Right ventricle myocardium superior (tissue), 1 donor: Measurements from ENCODE around the gene KCNJ9. TPM values are rescaled to one million over a fixed set of nuclear protein-coding genes. Genes with fewer than 3 reads are reported as not detected.

ENCODE experiments used
- ATAC-seq: fragments of 200-7000 bp; cut with Tn5 transposase; one replicate; pipeline ENCODE4 v1.9.1; 2020; ENCODE audit warnings: mild to moderate bottlenecking; ENCODE audit not compliant: poor library complexity
- DNase-seq: peaks from one replicate; pipeline ENCODE4 v3.0.0-alpha.2; 2020
- intact Hi-C: fragments of 100-400 bp; cut with DNase I; formaldehyde crosslinking; loops from one replicate; pipeline ENCODE4 v1.11.2; 2022
- total RNA-seq: library from RNA; stranded (reverse); fragmentation: NEBNext Ultra II Directional; extraction: Animal tissue kit (Norgen Biotek cat#: 25700); gene quantifications from one replicate; pipeline ENCODE4 v1.2.1, GENCODE V29; 2021
- donor health status: DM: no; HTN: yes; CAD: no; lungs with severe emphysema.

KCNJ9 gene
- total RNA-seq, 1 donor from 2014 or later: not detected

DNA sequence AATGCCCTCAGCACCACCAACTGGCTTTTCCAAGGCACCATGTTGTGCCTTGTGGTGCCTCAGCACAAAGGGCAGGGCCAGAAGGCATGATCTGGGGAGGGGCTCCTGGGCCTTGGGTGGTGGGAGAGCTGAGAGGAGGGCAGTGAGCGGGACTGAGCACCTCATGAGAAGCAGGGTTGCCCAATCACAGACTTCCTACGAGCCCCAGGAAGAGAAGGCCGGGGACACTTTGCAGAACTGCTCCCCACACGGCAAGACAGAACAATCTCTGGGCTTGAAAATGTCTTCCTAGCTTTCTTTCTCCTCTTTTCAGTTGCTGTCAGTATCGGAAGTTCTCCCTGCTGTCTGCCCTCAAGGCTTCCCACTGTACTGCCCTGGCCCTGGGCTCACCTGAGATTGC lies 18.2 kb upstream of the KCNJ9 start:
- DNase-seq (no peak), ATAC-seq (no peak)
- intact Hi-C loops: no loop called here

DNA sequence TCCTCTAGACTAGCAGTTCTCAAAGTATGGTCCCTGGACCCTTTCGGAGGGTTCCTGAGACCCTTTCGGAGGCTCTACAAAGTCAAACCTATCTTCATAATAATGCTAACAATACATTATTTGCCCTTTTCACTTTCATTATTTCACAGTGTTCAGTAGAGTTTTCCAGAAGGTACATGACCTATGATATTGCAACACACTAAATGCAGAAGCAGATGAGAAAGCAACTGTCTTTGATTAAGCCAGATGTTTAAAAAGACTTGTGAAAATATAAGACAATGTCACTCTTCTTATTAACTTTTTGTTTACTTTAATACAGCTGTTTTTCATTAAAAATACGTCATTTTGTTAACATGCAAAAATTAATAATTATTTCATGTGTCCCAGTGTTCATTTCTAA lies 17.2 kb upstream of the KCNJ9 start:
- DNase-seq: no peak
- ATAC-seq: no peak
- intact Hi-C loops: no loop called here

DNA sequence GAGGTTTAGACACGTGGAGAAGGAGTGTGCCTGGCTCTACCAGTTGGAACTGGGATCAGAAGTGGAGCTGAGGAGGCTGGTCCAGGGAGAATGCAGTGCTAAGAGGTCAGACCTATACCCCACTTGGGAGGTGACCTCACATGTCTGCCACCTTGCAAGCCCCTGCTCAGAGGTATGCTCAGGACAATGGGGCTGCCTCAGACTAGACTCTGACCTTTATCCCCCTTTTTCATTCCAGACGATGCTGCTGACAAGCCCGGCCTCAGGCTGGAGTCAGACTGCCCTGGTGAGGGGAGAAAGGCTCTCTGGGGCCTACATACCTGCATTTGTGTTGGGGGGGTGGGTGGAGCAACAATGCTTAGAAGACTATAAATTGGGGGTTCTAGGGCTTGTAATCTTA lies 16.6 kb upstream of the KCNJ9 start:
- DNase-seq (no peak), ATAC-seq (no peak)
- intact Hi-C loops: no loop called here

DNA sequence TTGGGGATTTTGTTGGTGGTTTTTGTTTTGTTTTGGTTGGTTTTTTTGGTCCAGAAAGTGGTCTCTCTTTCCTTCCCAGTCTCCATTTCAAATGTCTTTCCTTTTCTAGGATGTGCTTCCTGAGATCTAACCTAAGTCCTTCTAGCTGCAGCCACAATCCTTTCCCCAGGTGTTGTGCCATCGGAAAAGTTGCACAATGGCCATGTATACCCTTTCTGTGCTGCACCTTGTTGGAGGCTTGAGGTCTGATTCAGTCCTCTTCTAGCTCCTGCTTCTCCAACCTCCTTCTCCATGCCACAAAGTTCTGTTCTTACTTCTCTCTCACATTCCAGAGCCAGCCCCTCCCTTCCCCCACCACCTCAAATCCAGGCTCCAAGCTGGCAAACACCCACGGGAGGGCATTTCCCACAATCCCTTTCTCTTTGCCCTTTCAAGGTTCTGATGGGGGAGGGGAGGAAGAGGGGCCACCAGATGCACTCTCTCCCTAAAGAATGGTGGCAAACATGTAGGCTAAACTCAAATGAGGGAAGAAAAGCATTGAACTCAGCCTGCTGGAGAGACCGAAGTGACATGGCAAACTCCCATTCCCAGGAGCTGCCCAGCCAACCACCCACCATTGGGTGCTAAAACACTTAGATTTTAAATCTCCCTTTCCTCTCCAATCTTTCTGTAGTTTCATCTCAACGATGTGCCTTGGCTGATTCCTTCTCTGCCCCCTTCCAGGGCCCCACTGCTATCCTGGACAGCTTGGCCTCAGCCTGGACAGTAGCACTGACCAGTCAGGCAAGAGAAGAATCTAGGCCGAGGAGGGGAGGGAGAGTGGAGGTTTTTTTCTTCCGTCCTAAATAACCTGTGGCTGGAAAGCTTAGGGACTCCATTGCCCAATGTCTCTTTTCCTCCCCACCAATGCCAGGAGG lies 14.3 kb upstream of the KCNJ9 start:
- ATAC-seq (no peak), DNase-seq (no peak)
- intact Hi-C loops: no loop called here

DNA sequence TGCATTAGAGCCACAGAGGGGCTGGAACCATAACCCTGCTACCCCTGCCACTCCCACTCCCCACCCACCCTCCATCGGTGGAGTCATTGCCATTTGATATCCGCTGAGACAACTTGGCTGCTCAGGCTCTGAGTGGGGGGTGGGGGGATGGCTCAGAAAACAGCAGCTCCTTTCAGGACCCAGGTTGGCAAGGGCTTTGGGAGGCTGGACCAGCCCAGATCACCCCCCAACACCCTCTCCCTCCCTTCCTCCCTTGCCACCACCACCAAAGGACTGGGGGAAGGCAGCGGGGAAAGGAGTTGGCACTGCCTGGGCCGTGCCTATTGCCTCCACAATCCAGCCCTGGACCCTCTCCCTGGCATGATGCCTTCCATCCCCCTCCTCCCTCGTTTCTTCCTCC lies 13.1 kb upstream of the KCNJ9 start:
- intact Hi-C loops: no loop called here
- ATAC-seq: no peak
- no peak for DNase-seq

DNA sequence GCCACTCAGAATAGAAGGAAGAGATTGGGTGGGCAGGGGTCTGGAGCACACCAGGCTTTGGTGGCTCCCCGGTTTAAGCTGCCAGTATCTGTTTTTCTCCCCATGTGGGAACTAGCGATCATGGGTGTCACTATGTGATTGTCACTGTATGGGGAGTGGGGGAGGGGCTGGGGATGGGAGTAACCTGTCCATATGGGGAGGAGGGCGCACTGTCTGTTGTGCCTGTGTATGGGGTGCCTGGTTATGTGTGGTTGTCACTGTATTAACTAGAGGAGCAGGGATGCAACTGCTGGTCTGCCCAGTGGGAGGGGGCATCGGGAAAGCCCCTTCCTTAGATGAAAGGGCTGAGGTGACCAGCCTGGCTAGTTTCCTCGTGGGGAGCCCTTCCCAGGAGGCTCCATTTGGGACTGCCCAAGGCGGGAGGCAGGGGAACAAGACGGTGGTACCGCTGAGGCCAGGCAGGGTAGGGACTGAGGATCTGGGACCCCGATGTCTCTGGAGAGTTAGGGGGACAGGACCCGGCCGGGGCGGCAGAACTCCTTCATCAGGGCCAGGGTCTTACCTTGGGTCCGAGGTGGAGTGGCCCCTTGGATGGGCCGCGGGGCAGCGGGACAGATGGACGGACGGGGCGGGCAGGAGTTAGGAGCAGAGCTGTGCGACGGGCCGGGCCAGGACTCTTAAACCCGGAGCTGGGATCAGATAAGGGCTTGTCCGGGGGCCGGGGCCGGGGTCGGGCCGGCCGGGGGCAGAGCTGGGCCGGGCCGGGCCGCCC lies 11.7 kb upstream of the KCNJ9 start, which contains the start of gene KCNJ10:
TSS of gene KCNJ10 (minus strand) at position 701 of the 772 bp plus-strand sequence. CDS start 27,628 bp downstream, outside the sequence.
- intact Hi-C loops: no loop called here
- no peak for DNase-seq
- no peak for ATAC-seq

DNA sequence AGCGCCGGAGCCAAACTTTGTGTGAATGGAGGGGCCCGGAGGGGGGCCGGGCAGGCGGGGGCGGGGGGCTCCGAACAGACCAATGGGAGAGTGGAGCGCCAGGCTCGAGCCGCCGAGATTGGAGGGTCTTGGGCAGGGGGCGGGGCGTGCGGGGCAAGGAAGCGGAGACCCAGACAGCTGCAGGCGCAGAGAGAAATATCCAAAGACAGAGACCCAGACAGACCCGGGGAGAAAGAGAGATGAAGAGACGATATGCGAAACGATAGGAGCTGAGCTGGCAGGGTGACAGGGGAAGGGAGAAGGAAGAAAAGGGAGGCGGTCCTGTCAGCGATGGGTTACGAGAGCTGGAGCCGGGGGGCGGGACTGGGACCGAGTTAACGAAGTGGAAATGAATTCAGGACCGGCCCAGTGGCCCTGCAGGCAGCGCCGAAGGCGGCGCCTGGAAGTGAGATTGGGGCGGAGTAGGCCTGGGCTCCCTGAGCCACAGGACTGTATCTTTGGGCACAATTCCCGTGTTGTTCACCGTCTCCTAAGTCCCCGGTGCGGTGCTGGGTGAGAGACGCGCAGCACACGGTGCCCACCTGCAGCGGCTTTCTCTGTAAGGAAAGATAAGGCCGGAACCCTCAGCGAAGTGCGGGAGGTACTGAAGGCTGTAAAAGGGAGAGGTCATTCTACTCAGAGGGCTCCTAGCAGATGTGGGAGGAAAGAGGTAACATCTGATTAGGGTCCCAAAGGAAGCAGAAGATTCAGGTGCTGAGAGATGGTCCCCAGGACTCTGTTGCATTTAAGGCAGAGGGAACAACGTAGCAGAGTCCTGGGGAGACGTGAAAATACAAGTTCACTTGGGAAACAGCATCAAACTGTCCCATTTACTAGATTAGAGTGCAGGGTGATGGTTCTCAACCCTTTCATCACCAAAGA lies 10.8 kb upstream of the KCNJ9 start:
- DNase-seq: peak; percentile 86
- intact Hi-C loops: no loop called here
- ATAC-seq: peak; percentile 98

DNA sequence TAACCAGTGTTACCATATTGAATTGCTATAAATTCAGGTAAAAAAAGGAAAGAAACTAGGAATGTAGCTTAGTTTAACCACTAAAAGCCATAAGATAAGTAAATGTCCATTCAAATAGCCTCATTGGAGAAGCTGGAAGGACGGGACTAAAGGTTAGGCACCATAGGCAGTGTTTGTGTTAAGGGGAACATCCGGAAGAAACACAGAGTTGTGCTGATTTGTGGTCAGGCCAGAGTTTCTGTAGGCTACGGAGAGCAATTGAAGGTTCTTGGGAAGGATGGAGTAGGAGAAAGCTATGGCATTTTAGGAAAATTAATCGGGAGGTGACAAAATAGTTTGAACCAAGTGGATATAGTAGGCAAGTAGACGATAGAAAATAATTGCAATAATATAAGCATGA lies 10.0 kb upstream of the KCNJ9 start:
- intact Hi-C loops: no loop called here
- DNase-seq (no peak), ATAC-seq (no peak)

DNA sequence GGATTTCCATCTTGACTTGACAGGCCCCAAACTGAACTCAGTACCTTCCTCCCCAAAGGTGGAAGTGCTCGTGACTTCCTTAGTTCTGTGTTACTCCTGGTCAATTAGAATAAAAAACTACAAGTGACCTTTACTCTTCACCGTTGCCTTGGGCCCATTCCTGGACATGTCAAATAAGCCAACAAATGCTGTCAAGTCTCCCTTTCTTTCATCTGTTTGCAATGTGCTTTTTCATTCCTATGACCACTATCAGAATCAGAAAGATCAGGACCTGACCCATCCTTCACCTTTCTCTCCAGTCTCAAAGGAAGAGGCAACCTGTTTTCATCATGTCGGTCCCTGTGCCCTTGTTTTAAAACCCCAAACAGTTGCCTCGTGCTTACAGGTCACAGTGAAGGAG lies 6.5 kb upstream of the KCNJ9 start:
- no peak for ATAC-seq
- intact Hi-C loops: no loop called here
- no peak for DNase-seq

DNA sequence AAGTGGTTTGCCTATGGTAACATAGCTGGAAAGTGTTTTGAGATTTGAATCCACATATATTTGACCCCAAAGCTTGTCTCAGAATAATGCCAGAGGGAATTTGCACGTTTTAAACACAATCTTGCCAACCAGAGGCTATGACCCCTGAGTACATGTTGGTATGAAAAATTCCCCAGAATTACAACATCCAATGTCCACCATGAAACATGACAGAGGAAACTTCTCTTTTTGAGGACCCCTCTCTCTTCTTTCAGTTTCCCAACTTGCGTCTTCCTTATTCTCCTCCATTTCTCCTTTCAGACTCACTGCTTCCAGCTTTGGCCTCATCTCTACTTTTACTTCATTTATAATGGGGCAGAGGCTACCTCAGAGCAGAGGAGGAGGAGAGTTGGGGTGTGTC lies 5.5 kb upstream of the KCNJ9 start:
- ATAC-seq (no peak), DNase-seq (no peak)
- intact Hi-C loops: no loop called here

DNA sequence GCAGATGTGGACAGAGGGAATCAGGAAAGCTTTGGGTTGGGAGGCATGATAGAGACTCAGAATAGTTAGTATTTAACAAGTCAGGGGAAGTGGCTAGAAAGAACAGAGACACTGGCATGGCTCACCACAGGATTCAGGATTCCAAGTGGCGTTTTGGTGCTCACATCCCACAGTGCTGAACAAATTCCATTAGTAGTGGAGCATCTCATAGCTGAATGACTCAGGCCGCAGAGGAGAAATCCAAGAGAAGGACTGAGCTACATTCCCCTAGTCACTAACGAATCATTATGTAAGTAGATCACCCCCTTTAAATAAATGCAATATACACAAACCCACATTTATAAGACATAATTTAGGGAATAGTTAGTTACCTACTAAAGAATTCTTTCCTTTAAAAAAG lies 5.0 kb upstream of the KCNJ9 start:
- ATAC-seq (no peak), DNase-seq (no peak)
- intact Hi-C loops: no loop called here

DNA sequence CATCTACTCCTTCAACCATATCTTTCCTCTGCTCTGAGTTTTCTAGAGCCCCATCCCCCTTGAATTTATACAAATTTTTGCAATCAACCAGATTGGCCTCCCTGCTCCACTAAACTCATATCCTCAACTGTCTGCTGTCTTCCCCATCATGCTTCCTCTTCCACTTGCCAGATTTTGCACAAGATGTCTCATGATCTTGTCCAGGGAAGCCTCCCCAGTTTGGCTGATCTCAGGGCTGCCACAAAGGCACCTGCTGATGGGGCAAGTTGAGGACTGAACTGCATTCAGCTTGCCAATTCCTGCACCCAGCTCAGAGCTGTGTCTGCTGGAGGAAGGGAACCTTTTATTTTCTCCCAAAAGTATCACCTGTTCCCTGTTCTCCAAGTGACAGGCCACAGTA lies 3.9 kb upstream of the KCNJ9 start:
- ATAC-seq: peak; percentile 15
- no peak for DNase-seq
- intact Hi-C loops: no loop called here

DNA sequence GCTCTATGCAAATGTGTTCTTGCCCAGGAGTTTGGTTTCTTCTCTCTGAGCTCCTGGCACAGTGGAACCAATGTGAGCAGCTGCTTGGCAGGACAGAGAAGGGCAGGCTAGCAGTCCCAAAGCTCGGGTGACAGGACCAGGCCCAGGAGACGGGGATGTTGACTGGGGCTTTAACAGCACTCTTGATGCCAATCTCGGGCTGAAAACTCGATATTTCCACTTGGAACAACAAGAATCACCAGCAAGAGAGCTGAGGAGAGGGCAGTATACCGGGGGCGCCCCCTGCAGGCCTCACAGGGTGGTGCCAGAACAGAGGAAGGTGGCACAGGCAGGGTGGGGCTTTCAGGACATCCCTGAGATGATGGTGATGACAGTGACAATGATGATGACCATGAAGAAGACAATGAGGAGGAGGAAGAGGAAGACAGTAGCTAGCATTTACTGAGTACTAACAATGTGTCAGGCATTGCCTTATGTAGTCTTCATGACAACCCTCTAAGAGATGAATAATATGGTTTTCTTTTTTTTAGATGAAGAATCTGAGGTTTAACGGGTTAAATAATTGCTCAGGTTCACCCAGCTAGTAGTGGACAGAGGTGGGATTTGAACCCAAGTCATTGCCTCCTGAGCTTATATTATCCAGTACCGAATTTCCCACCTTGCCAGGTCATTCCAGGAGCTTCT lies 2.7 kb upstream of the KCNJ9 start:
- intact Hi-C loops: no loop called here
- DNase-seq: no peak
- peak; percentile 66 for ATAC-seq

DNA sequence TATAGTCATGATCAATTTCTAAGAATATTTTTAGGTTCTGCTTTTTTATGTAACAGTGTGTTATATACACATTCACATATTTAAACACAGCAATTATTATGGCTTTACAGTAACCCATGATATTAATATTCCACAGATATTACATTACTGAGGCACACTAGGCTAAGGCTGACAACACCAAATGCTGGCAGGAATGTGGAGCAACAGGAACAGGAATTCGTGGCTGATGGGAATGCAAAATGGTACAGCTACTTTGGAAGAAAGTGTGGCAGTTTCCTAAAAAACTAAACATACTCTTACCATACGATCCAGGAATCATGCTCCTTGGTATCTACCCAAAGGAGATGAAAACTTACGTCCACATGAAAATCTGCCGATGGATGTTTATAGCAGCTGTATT lies 1.9 kb upstream of the KCNJ9 start:
- intact Hi-C loops: no loop called here
- no peak for DNase-seq
- no peak for ATAC-seq

DNA sequence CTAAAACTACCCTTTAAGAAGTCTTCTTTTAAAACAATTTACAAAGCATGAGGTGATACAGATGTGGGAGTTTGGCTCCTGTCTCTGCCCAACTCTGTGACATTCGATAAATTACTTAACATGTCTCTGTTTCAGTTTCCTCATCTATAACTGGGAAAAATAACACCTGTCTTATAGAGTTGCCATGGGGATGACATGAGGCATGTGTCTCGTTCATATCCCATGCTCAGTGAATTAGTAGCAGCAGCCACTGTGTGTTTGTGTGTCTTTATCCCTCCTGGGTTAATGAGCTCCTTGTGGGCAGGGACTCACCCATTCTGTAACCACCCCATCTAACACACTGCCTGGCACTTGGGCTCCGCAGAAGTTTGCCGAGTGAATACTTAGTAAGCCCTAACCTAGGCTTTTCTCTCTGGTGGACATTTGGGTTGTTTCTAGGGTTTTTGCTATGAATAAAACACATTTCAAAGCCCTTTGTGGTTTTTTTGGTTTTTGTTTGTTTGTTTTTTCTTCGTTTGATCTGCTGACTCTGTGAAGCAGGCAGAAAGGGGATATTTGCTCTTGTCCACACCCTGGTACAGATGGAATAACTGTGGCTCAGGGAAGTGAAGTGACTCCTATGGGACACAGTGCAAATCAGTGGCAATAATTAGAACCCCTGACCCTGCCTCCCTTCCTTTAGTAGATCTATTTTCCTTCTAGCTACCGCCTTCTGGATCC lies 797 bp upstream of the KCNJ9 start:
- intact Hi-C loops: loop anchor here (5.0 to 10.0 kb wide), 2 partner anchors 33 to 294 kb away; no protein-coding TSS in a partner anchor
- ATAC-seq (no peak), DNase-seq (no peak)

DNA sequence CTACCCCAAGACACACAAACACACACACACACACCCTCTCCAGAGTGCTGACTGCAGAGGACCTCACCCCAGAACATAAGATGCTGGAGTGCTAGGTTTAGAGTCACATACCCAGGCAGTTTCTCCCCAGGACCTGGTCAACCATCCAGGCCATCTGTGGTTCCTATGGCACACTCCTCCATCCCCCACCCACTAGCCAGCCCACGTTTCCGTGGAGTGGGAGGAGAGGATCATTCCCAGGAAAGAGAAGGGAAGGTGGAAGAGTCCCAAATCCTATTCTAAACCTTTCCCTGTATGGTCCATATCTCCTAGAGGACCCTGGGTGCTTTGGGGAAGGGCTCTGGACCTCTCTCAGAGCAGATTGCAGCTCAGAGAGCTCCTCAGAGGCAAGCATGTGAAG lies 1.1 kb downstream of the KCNJ9 start:
- intact Hi-C loops: loop anchor here (5.0 to 10.0 kb wide), 2 partner anchors 35 to 292 kb away; no protein-coding TSS in a partner anchor
- ATAC-seq (no peak), DNase-seq (no peak)

DNA sequence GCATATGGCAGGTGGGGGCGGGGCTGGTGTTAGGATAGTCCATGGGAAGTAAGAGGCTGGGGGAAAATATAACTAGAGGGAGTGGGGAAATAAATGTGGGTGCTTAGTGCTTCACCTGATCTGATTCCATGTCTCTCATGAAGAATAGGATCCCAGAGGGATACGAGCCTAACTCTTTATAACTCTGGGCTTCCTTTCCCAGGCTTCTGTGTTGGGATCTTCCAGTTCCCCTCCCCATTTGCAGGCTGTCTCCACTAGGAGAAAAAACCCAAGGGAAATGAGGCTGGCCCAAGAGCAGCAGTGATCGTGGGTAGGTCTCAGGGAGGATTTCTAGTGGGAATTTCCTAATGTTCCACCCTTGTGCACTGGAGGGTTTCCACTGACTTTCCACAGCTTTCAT lies 1.6 kb downstream of the KCNJ9 start:
- no peak for ATAC-seq
- intact Hi-C loops: loop anchor here (5.0 to 10.0 kb wide), 2 partner anchors 36 to 292 kb away; no protein-coding TSS in a partner anchor
- no peak for DNase-seq
